Measurements from ENCODE around the gene GEMIN7. TPM values are rescaled to one million over a fixed set of nuclear protein-coding genes. Genes with fewer than 3 reads are reported as not detected.

The GEMIN7 gene
- total RNA-seq, 1 donor from 2014 or later: 7.3 TPM

DNA sequence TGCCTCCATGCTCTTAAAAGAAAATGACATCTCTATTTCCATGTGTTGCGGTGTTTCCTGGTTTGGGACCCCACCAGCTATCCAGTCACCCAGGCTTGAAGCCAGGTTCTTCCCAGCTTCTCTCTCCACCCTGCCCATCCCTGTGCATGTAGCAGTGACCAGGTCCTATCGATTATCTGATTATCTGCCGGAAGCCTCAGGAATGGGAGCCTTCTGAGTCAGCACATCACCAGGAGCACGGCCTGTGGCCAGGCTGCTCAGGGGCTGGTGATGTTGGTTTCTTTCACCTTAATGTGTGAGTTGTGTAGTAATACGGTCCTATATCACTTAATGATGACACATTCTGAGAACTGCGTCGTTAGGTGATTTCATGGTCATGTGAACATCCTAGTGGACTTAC, 47.6 kb downstream of the GEMIN7 start:
- peaks cover 4% of the 10 kb centered on the region for H3K27me3 Mint-ChIP-seq (ENCODE audit: insufficient read depth, low read depth)

DNA sequence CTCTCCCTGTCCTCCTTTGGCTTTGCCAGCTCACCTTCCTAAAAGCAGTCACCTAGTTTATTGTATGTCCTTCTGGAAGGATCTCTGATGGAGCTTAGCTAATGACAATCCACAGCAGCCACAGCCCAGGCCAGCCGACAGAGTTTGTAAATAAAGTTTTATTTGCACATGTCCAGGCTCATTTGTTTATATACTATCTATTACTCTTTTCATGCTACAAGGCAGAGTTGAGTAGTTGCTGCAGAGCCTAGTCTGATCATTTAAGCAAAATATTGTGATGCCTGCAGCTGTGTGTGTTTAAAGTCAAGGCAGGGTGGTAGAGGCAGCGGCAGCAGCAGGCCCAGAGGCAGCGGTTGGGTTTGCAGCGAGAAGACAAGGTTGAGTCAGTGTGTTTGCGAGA, 49.1 kb downstream of the GEMIN7 start:
- Histone ChIP-seq H3K4me2 (no peak overlapping the region), H2AFZ (replicated peaks) (no peak overlapping the region), H3K9me3 (ENCODE audit: low read depth) (no peaks in the 10 kb centered on the region), H4K20me1 (ENCODE audit: low read depth) (peaks cover 96% of the 10 kb centered on the region), H3K79me2 (ENCODE audit: low read depth) (peaks cover 50% of the 10 kb centered on the region), H3K4me3 (no peak overlapping the region), H3K9ac (no peak overlapping the region), H3F3A (ENCODE audit: low read depth) (no peaks in the 10 kb centered on the region), H3K36me3 (no peaks in the 10 kb centered on the region), H3K4me1 (peaks cover 12% of the 10 kb centered on the region), H3K27ac (no peak overlapping the region), H3K27me3 (no peaks in the 10 kb centered on the region)
- H3K4me1 Mint-ChIP-seq: peaks cover 11% of the 10 kb centered on the region
- TF ChIP-seq, protein P1, sequence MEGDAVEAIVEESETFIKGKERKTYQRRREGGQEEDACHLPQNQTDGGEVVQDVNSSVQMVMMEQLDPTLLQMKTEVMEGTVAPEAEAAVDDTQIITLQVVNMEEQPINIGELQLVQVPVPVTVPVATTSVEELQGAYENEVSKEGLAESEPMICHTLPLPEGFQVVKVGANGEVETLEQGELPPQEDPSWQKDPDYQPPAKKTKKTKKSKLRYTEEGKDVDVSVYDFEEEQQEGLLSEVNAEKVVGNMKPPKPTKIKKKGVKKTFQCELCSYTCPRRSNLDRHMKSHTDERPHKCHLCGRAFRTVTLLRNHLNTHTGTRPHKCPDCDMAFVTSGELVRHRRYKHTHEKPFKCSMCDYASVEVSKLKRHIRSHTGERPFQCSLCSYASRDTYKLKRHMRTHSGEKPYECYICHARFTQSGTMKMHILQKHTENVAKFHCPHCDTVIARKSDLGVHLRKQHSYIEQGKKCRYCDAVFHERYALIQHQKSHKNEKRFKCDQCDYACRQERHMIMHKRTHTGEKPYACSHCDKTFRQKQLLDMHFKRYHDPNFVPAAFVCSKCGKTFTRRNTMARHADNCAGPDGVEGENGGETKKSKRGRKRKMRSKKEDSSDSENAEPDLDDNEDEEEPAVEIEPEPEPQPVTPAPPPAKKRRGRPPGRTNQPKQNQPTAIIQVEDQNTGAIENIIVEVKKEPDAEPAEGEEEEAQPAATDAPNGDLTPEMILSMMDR (IDR thresholded peaks at IDR 0.05): no peak
- TF ChIP-seq EZH2 (IDR thresholded peaks at IDR 0.05): no peak
- TF ChIP-seq EZH2phosphoT487 (IDR thresholded peaks at IDR 0.05): no peak
- no peak for DNase-seq (ENCODE audit: low spot score)
- no peak overlapping the region for H3K27ac Mint-ChIP-seq
- peaks cover 4% of the 10 kb centered on the region for H3K27me3 Mint-ChIP-seq (ENCODE audit: insufficient read depth, low read depth)
- no peaks in the 10 kb centered on the region for H3K36me3 Mint-ChIP-seq
- H3K4me3 Mint-ChIP-seq: no peak overlapping the region
- no peaks in the 10 kb centered on the region for H3K9me3 Mint-ChIP-seq

More for the DNA sequence above, 47.6 kb downstream of the GEMIN7 start:
- DNase-seq (ENCODE audit: low spot score): no peak
- Histone ChIP-seq H2AFZ (replicated peaks) (no peak overlapping the region), H3K9ac (no peak overlapping the region), H3K27ac (no peak overlapping the region), H3K4me3 (no peak overlapping the region), H3K79me2 (ENCODE audit: low read depth) (peaks cover 46% of the 10 kb centered on the region), H3F3A (ENCODE audit: low read depth) (no peaks in the 10 kb centered on the region), H3K4me2 (no peak overlapping the region), H3K27me3 (no peaks in the 10 kb centered on the region), H3K4me1 (peaks cover 12% of the 10 kb centered on the region), H3K36me3 (no peaks in the 10 kb centered on the region), H4K20me1 (ENCODE audit: low read depth) (peaks cover 94% of the 10 kb centered on the region), H3K9me3 (ENCODE audit: low read depth) (no peaks in the 10 kb centered on the region)
- peaks cover 13% of the 10 kb centered on the region for H3K4me1 Mint-ChIP-seq
- no peak overlapping the region for H3K27ac Mint-ChIP-seq
- no peak overlapping the region for H3K4me3 Mint-ChIP-seq
- TF ChIP-seq EZH2 (IDR thresholded peaks at IDR 0.05) (no peak), EZH2phosphoT487 (IDR thresholded peaks at IDR 0.05) (no peak)
- TF ChIP-seq, protein P1 (IDR thresholded peaks at IDR 0.05): no peak
- no peaks in the 10 kb centered on the region for H3K9me3 Mint-ChIP-seq
- H3K36me3 Mint-ChIP-seq: no peaks in the 10 kb centered on the region

- Histone ChIP-seq H3K36me3 (no peaks in the 10 kb centered on the region), H3K4me1 (peaks cover 12% of the 10 kb centered on the region), H3K79me2 (ENCODE audit: low read depth) (peaks cover 49% of the 10 kb centered on the region), H4K20me1 (ENCODE audit: low read depth) (peaks cover 96% of the 10 kb centered on the region), H3K27me3 (no peaks in the 10 kb centered on the region), H3K27ac (no peak overlapping the region), H2AFZ (replicated peaks) (no peak overlapping the region), H3K9ac (no peak overlapping the region), H3K4me3 (no peak overlapping the region), H3K4me2 (no peak overlapping the region), H3F3A (ENCODE audit: low read depth) (no peaks in the 10 kb centered on the region), H3K9me3 (ENCODE audit: low read depth) (no peaks in the 10 kb centered on the region)
- H3K9me3 Mint-ChIP-seq: no peaks in the 10 kb centered on the region
- TF ChIP-seq EZH2 (IDR thresholded peaks at IDR 0.05): no peak
- no peak for TF ChIP-seq EZH2phosphoT487 (IDR thresholded peaks at IDR 0.05)
- TF ChIP-seq, protein P1 (IDR thresholded peaks at IDR 0.05): no peak
- H3K4me1 Mint-ChIP-seq: peaks cover 9% of the 10 kb centered on the region
- H3K27me3 Mint-ChIP-seq (ENCODE audit: insufficient read depth, low read depth): peaks cover 4% of the 10 kb centered on the region
- H3K36me3 Mint-ChIP-seq: no peaks in the 10 kb centered on the region
- H3K4me3 Mint-ChIP-seq: no peak overlapping the region
- no peak overlapping the region for H3K27ac Mint-ChIP-seq
- no peak for DNase-seq (ENCODE audit: low spot score)
Observed at GRCh38 chr19:45128806-45129205, 49.7 kb downstream of the GEMIN7 start.

Data from neural progenitor cell (in vitro differentiated cells).